Ectodermal cell (in vitro differentiated cells): ENCODE data around the gene HPS3.
"Not testable (repeated sequence)": the region's sequence is repeated elsewhere in the genome, so short reads cannot be mapped to it uniquely, and the experiment has no call there.

Experiments
- H3K27ac ChIP-seq: 2 replicates; pipeline ENCODE4 v1.7.0; 2013; ENCODE audit warnings: mild to moderate bottlenecking, low read depth, low read length; ENCODE audit not compliant: insufficient read depth, poor library complexity, severe bottlenecking
- H3K27me3 ChIP-seq: 2 replicates; pipeline ENCODE4 v1.7.0; 2013; ENCODE audit warnings: mild to moderate bottlenecking, low read length; ENCODE audit not compliant: insufficient read depth, control insufficient read depth, poor library complexity, severe bottlenecking
- H3K36me3 ChIP-seq: one replicate; pipeline ENCODE4 v1.7.0; 2013; ENCODE audit warnings: low read length; ENCODE audit not compliant: control insufficient read depth, insufficient read depth
- H3K4me1 ChIP-seq: one replicate; pipeline ENCODE4 v1.7.0; 2013; ENCODE audit warnings: low read length; ENCODE audit not compliant: control insufficient read depth, insufficient read depth
- H3K4me3 ChIP-seq: 2 replicates; pipeline ENCODE4 v1.7.0; 2013; ENCODE audit warnings: low read depth, low read length, control low read depth; ENCODE audit not compliant: insufficient read depth
- H3K9me3 ChIP-seq: 2 replicates; pipeline ENCODE4 v1.7.0; 2013; ENCODE audit warnings: mild to moderate bottlenecking, low read length, moderate library complexity; ENCODE audit not compliant: control insufficient read depth
- WGBS, 2 experiments: methylation state at CpG; one replicate each; pipeline ENCODE4 v1.1.7; 2013; ENCODE audit warnings: missing lambda C conversion rate in 2 of 2; 5-methylcytosine and 5-hydroxymethylcytosine counted together

The HPS3 gene

DNA sequence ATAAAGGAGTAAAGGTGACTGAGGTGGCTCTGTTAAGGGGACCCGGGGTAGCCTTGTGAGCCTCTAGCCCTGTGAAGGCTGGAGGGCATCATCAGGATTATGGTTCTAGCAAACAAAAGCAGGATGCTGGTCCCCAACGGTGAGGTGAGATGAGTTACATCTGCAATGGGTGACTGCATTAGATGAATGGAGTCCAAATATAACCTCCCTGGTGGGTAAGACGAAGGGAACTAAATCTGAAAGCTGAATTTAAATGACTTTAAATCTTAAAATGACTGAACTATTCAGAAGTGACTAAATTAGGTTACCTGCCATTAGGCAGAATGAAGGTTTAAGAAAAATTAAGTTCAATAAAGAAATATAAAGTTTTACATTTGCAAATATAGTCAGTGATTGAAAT is 38.5 kb upstream of the HPS3 start:
- 80 to 90% methylated on average over 3 of the region's 3 CpGs for WGBS, 2 experiments
- Histone ChIP-seq H3K9me3 (no peaks in the 10 kb centered on the region), H3K36me3 (no peaks in the 10 kb centered on the region), H3K4me1 (no peaks in the 10 kb centered on the region), H3K27me3 (no peaks in the 10 kb centered on the region), H3K27ac (no peak overlapping the region), H3K4me3 (no peak overlapping the region)

DNA sequence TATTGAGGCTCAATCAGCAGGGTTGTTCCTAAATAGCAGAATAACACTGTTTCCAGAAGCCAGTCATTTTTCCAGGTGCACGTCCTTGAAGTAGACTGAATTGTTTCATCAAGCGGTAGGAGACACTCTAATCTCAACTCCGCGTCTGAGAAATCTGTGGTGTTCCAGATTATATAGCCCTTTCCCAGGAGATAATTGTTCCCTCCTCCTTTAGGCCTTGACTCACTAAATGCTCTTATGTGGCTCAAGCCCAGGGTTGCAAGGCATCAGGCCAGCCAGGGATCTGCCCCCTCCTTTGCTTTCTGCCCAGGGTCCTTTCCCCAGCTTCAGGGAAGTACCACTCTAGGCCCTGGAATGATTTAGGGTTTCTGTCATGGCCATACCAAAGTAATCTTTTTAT is 37.5 kb upstream of the HPS3 start:
- Histone ChIP-seq H3K36me3 (no peaks in the 10 kb centered on the region), H3K27me3 (no peaks in the 10 kb centered on the region), H3K9me3 (no peaks in the 10 kb centered on the region), H3K27ac (no peak overlapping the region), H3K4me1 (no peaks in the 10 kb centered on the region), H3K4me3 (no peak overlapping the region)
- WGBS, 2 experiments: 97% methylated on average over 4 of the region's 4 CpGs

- Histone ChIP-seq H3K27ac (no peak overlapping the region), H3K27me3 (no peaks in the 10 kb centered on the region), H3K9me3 (no peaks in the 10 kb centered on the region), H3K36me3 (no peaks in the 10 kb centered on the region), H3K4me1 (no peaks in the 10 kb centered on the region), H3K4me3 (no peak overlapping the region)
- 83 to 99% methylated on average over 4 of the region's 4 CpGs for WGBS, 2 experiments
Measured at GRCh38 chr3:149095487-149095886, 34.0 kb upstream of the HPS3 start.

GRCh38 chr3:149097987-149098386 is 31.5 kb upstream of the HPS3 start:
- not testable (repeated sequence) for H3K27ac ChIP-seq, H3K27me3 ChIP-seq, H3K4me3 ChIP-seq, H3K9me3 ChIP-seq, H3K36me3 ChIP-seq, H3K4me1 ChIP-seq
- WGBS, 2 experiments: 94 to 95% methylated on average over 19 of the region's 19 CpGs

DNA sequence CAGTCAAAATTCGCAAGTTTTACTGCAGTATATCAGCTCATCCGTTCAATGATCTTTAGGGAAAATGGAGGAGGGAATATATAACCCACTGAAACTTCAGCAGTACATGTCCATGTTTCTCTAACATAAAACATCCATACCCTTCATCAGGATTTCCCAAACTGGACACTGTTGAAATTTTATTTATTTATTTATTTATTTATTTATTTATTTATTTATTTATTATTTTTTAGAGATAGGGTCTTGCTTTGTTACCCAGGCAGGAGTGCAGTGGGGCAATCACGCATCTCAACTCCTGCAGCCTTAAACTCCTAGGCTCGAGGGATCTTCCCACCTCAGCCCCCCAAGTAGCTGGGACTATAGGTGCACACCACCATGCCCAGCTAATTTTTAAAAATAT is 28.3 kb upstream of the HPS3 start:
- WGBS, 2 experiments: 91 to 97% methylated on average over 3 to 4 of the region's 4 CpGs
- no peaks in the 10 kb centered on the region for H3K4me1 ChIP-seq

DNA sequence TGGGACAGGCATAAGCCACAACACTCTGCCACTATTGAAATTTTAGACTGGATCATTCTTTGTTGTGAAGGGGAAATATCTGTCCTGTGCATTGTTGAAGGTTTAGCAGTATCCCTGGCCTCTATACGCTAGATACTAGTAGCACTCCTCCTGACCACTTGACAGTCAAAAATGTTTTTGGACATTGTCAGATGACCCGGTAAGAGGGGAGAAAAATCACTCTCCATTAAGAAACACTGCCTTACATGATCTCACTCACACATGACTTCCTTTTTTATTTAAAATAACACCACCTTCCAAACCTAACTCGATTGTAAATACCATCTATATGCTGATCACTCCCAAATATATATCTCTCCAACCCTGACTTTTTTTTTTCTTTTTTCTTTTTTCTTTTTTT is 27.8 kb upstream of the HPS3 start:
- Histone ChIP-seq H3K9me3 (no peaks in the 10 kb centered on the region), H3K4me1 (no peaks in the 10 kb centered on the region), H3K36me3 (no peaks in the 10 kb centered on the region), H3K27me3 (no peaks in the 10 kb centered on the region), H3K27ac (no peak overlapping the region), H3K4me3 (no peak overlapping the region)
- WGBS, 2 experiments: 91 to 96% methylated on average over 3 of the region's 3 CpGs

More for the DNA sequence above, 28.3 kb upstream of the HPS3 start:
- Histone ChIP-seq H3K9me3 (no peaks in the 10 kb centered on the region), H3K4me3 (no peak overlapping the region), H3K36me3 (no peaks in the 10 kb centered on the region), H3K27me3 (no peaks in the 10 kb centered on the region), H3K27ac (no peak overlapping the region)

GRCh38 chr3:149104484-149104883 is 25.0 kb upstream of the HPS3 start:
- Histone ChIP-seq H3K4me1 (no peaks in the 10 kb centered on the region), H3K36me3 (no peaks in the 10 kb centered on the region), H3K27me3 (no peaks in the 10 kb centered on the region), H3K27ac (no peak overlapping the region), H3K9me3 (no peaks in the 10 kb centered on the region), H3K4me3 (no peak overlapping the region)
- WGBS, 2 experiments: 92 to 97% methylated on average over 3 of the region's 3 CpGs

DNA sequence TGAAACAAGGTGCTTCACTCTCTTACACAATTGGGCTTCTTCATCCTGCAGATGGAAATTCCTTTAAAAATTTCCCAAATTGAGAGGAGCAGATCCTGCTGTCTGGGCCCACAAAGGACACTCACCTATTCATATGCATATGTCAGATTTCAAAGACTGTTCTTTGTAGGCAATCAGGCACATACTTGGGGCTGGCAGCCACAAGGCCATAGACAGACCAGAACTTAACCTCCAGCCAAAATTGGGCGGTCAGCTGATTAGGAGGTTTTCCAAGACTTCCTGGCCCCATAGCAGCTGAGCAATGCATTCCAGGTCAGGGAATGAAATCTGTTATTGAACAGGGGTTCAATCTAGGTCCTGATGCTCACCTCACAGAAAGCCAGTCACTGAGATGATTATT is 15.0 kb upstream of the HPS3 start:
- 86 to 98% methylated on average over 1 of the region's 1 CpG for WGBS, 2 experiments
- Histone ChIP-seq H3K27ac (no peak overlapping the region), H3K4me3 (no peak overlapping the region), H3K36me3 (no peaks in the 10 kb centered on the region), H3K9me3 (no peaks in the 10 kb centered on the region), H3K27me3 (no peaks in the 10 kb centered on the region), H3K4me1 (no peaks in the 10 kb centered on the region)

GRCh38 chr3:149115114-149115513 is 14.3 kb upstream of the HPS3 start:
- Histone ChIP-seq H3K27ac (no peak overlapping the region), H3K36me3 (no peaks in the 10 kb centered on the region), H3K4me1 (no peaks in the 10 kb centered on the region), H3K27me3 (no peaks in the 10 kb centered on the region), H3K9me3 (no peaks in the 10 kb centered on the region), H3K4me3 (no peak overlapping the region)
- 87 to 92% methylated on average over 5 of the region's 5 CpGs for WGBS, 2 experiments

DNA sequence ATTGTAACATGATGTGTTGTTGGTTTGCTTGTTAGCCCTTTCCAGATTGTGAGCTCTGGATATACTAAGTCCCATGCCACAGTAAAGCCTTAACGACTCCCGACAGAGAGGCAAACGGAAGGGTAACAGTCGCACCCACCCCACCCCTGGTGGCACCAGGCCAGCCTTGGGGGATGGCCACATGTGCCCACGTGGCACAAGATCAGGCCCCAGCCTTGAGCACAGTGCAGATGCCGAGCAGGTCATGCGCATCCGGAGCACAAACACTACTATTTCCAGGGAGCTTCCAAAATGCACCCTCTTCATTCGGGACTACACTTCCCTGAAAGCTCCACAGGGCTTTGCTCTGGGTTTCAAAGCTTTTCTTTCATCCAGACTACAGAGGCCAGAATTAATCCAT is 10.7 kb upstream of the HPS3 start:
- no peaks in the 10 kb centered on the region for H3K27me3 ChIP-seq
- H3K36me3 ChIP-seq: no peaks in the 10 kb centered on the region
- no peak overlapping the region for H3K4me3 ChIP-seq
- H3K4me1 ChIP-seq: no peaks in the 10 kb centered on the region
- H3K9me3 ChIP-seq: no peaks in the 10 kb centered on the region
- WGBS, 2 experiments: 85 to 89% methylated on average over 9 of the region's 9 CpGs
- H3K27ac ChIP-seq: no peak overlapping the region

DNA sequence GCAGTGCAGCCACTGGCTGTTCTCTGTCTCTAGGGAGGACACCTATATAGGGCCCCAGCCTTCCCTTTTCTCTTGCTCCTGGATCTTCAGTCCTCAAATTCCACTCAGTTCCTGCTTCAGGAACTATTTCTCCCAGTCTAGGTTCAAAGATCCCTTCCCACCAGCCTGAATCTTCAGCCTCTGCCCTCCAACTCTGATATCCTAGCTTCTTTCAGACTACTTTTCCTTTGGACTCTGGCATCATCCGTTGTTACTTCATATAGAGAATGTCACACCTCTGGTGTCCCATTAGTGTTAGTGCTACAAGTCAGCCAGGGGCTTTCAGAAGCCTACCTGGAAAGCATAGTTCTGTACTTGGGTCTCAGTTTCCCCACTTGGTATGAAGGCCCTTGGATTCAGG is 10.0 kb upstream of the HPS3 start:
- Histone ChIP-seq H3K4me1 (no peaks in the 10 kb centered on the region), H3K27ac (no peak overlapping the region), H3K36me3 (no peaks in the 10 kb centered on the region), H3K9me3 (no peaks in the 10 kb centered on the region), H3K4me3 (no peak overlapping the region), H3K27me3 (no peaks in the 10 kb centered on the region)
- WGBS, 2 experiments: 78 to 82% methylated on average over 1 of the region's 1 CpG
